HepG2 (cell line): Measurements from ENCODE around the gene TMEM219. TPM values are rescaled to one million over a fixed set of nuclear protein-coding genes. Genes with fewer than 3 reads are reported as not detected.

Experiments used
- KLF12 ChIP-seq: sonication (generic); formaldehyde crosslinking; IDR thresholded peaks from 2 replicates; pipeline ENCODE4 v1.4.0; 2020; ENCODE audit warnings: missing genetic modification reagents, borderline replicate concordance
- LRRFIP1 ChIP-seq: sonication (generic); formaldehyde crosslinking; conservative IDR thresholded peaks from 2 replicates; pipeline ENCODE4 v1.4.0; 2020; ENCODE audit warnings: missing genetic modification reagents
- ZNF30 ChIP-seq: sonication (generic); formaldehyde crosslinking; IDR thresholded peaks from 2 replicates; pipeline ENCODE4 v1.5.0; 2020; ENCODE audit warnings: mild to moderate bottlenecking, missing genetic modification reagents
- ZNF318 ChIP-seq: sonication (generic); formaldehyde crosslinking; IDR thresholded peaks from 2 replicates; pipeline ENCODE4 v1.4.0; 2020; ENCODE audit warnings: mild to moderate bottlenecking, missing genetic modification reagents
- polyA plus RNA-seq, 8 experiments: library from polyadenylated mRNA; depleted of rRNA in 3 of 8; stranded (reverse) in 7 of 8; unstranded in 1 of 8; fragments of >200 nt; fragmentation: Illumina TruSeq in 4 of 8; extraction: Trizol in 4 of 8; gene quantifications; 2 replicates each; pipeline versions ENCODE4 v1.2.1 to v1.2.3, GENCODE V29; 2011 to 2016; ENCODE audit warnings: low read depth in 4 of 8, missing spikeins in 1 of 8, mixed read lengths in 1 of 8; ENCODE audit not compliant: insufficient read depth in 1 of 8
- total RNA-seq, 5 experiments: library from RNA; depleted of rRNA; stranded (reverse); fragments of >200 nt; fragmentation: Illumina TruSeq; extraction: Trizol; gene quantifications; 2 replicates each; pipeline ENCODE4 v1.2.3, GENCODE V29; 2016; ENCODE audit warnings: low read depth in 1 of 5

TMEM219 gene
- total and polyA plus RNA-seq, 2 of the 13 experiments (the other 11 are each of a cell fraction or from before 2014, with no cell fraction given): 105 to 115 TPM

GRCh38 chr16:30002614-30003346 is 40.9 kb downstream of the TMEM219 start (continued):
- no peak for TF ChIP-seq LRRFIP1
- no peak for TF ChIP-seq KLF12
- TF ChIP-seq ZNF318 (CRISPR knock-in tag): no peak
- no peak for TF ChIP-seq ZNF30 (CRISPR knock-in tag)
